Activated naive CD8-positive, alpha-beta T cell treated with anti-CD3 and anti-CD28 coated beads for 36 hours (primary cell): ENCODE results near the gene RARRES1. TPM values are rescaled to one million over a fixed set of nuclear protein-coding genes. Genes with fewer than 3 reads are reported as not detected.

Experiments used
- DNase-seq: peaks from one replicate; pipeline ENCODE4 v3.0.0; 2021
- H3K27ac Mint-ChIP-seq: one replicate; pipeline ENCODE4 v1.8.0; 2022; ENCODE audit warnings: mild to moderate bottlenecking, moderate library complexity, mixed read lengths
- H3K27me3 Mint-ChIP-seq: one replicate; pipeline ENCODE4 v1.8.0; 2022; ENCODE audit warnings: mild to moderate bottlenecking, mixed read lengths
- H3K36me3 Mint-ChIP-seq: one replicate; pipeline ENCODE4 v1.8.0; 2021; ENCODE audit warnings: mild to moderate bottlenecking, mixed read lengths
- H3K4me1 Mint-ChIP-seq: one replicate; pipeline ENCODE4 v1.8.0; 2021; ENCODE audit warnings: mixed read lengths
- H3K4me3 Mint-ChIP-seq: one replicate; pipeline ENCODE4 v1.8.0; 2022; ENCODE audit warnings: mild to moderate bottlenecking, moderate library complexity, mixed read lengths
- H3K9me3 Mint-ChIP-seq: one replicate; pipeline ENCODE4 v1.8.0; 2022; ENCODE audit warnings: mixed read lengths
- total RNA-seq, 2 experiments: library from RNA; stranded (reverse); gene quantifications; one replicate each; pipeline ENCODE4 v1.2.3, GENCODE V29; 2021

RARRES1 gene, protein sequence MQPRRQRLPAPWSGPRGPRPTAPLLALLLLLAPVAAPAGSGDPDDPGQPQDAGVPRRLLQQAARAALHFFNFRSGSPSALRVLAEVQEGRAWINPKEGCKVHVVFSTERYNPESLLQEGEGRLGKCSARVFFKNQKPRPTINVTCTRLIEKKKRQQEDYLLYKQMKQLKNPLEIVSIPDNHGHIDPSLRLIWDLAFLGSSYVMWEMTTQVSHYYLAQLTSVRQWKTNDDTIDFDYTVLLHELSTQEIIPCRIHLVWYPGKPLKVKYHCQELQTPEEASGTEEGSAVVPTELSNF
- total RNA-seq = not detected

GRCh38 chr3:158731938-158732855 is at the start of gene RARRES1:
Gene RARRES1, minus strand, starts transcription at chr3:158732457. Its CDS starts 42 bp downstream, at chr3:158732415.
- Mint-ChIP-seq H3K27me3 (peaks cover 4% of the 10 kb centered on the region), H3K9me3 (peaks cover 6% of the 10 kb centered on the region), H3K27ac (no peak within 1 kb of the TSS), H3K36me3 (peaks cover 11% of the 10 kb centered on the region), H3K4me3 (peak within 1 kb of the TSS; percentile 22), H3K4me1 (peaks cover 11% of the 10 kb centered on the region)
- peak; percentile 59 for DNase-seq

GRCh38 chr3:158781849-158782248 is 49.6 kb upstream of the RARRES1 start:
- Mint-ChIP-seq H3K4me3 (no peak overlapping the region), H3K27me3 (no peaks in the 10 kb centered on the region), H3K27ac (no peak overlapping the region), H3K9me3 (no peaks in the 10 kb centered on the region), H3K4me1 (peaks cover 3% of the 10 kb centered on the region), H3K36me3 (no peaks in the 10 kb centered on the region)
- DNase-seq = no peak

DNA sequence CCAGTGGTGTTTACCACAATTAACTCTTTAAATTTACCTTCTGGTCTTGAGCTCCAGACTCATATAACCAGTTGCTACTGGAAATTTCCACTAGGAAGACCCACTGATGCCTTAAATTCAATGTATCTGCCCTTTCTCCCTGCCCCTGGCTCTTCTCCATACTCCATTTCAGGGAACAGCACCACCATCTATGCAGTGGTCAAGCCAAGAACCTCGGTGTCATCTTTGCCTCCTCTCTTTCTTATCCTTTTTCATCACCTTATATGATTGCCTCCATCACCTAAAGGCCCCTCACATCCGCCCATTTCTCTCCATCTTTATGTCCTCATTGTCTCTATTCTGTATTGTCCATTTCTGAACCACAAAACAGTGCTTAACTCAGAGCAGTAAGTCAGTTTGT is 48.9 kb upstream of the RARRES1 start:
- Mint-ChIP-seq H3K4me3 (no peak overlapping the region), H3K4me1 (peaks cover 3% of the 10 kb centered on the region), H3K9me3 (no peaks in the 10 kb centered on the region), H3K27me3 (no peaks in the 10 kb centered on the region), H3K27ac (no peak overlapping the region), H3K36me3 (no peaks in the 10 kb centered on the region)
- DNase-seq = no peak

DNA sequence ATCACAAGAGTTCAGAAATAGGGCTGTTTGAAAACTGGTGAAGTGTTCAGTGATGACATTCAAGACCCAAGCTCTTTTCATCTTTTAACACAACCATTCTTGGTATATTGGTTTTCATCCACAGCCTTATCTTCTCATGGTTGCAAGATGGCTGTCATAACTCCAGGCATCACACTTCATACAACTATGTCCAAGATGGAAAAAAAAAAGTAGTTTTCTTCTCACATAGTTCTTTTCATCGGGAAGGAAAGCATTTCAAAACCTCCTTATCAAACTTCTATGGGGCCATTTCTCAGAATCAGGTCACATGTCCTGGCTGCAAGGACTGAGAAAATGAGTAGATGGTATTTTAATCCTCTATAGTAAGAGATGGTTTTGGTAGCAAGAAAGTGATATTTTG is 48.5 kb upstream of the RARRES1 start:
- Mint-ChIP-seq H3K9me3 (no peaks in the 10 kb centered on the region), H3K36me3 (no peaks in the 10 kb centered on the region), H3K4me3 (no peak overlapping the region), H3K27ac (no peak overlapping the region), H3K4me1 (peaks cover 3% of the 10 kb centered on the region), H3K27me3 (no peaks in the 10 kb centered on the region)
- DNase-seq = no peak

DNA sequence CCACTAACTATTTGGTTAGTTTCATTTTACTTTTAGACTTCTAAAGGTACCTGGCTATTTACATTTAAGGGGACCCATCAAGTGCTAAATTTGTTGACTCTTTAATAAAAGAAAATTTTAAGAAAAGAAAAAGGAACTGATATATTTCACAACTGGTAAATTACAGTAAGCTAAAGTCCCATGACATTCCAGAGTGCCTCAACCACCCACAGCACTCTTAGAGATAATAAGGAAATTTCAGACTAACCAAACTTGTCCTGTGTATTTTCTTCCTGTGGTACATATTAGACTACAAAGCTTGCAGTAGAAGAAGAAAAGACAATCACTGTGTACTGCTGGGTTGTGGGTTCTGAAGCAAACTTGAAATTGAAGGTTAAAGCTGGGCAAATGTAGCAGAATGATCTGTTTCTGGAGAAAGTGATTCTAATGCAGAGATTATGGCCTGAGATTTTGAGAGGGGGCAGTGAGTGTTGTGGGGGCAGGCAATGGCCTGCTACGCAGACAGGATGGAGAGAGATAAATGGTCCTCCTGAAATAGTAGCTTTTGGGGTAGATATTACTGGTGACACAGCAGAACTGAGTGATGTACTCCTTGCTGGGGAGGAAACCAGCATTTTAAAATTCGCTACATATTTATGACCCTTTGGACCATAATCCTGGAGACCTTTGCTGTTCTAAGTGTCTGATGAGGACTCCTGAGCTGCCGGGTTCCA is 45.1 kb upstream of the RARRES1 start:
- no peaks in the 10 kb centered on the region for H3K36me3 Mint-ChIP-seq
- no peaks in the 10 kb centered on the region for H3K27me3 Mint-ChIP-seq
- no peak overlapping the region for H3K27ac Mint-ChIP-seq
- H3K4me1 Mint-ChIP-seq = peaks cover 3% of the 10 kb centered on the region
- H3K4me3 Mint-ChIP-seq = no peak overlapping the region
- DNase-seq = no peak
- no peaks in the 10 kb centered on the region for H3K9me3 Mint-ChIP-seq

DNA sequence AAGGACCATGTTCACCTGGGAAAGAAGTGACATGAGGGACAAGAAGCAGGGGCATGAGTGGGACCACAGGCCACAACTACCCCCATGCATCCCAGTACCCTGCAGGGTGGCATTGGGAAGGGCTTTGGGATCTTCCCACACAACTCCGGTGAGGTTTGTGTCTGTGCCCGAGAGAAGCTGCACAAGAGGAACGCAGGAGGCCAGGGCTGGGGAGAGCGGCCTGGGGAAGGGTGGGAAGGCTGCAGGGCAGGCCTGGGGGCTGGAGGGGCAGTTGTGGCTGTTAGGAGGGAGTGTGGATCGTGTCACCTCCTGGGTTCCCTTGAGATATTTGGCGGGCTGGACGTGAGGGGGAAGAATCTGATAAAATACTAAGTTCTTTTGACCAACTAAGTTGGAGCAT is 44.3 kb upstream of the RARRES1 start:
- Mint-ChIP-seq H3K36me3 (no peaks in the 10 kb centered on the region), H3K4me3 (peak overlapping the region; percentile 6), H3K27ac (no peak overlapping the region), H3K27me3 (no peaks in the 10 kb centered on the region), H3K4me1 (peaks cover 3% of the 10 kb centered on the region), H3K9me3 (no peaks in the 10 kb centered on the region)
- no peak for DNase-seq

- no peak for DNase-seq
- Mint-ChIP-seq H3K27ac (no peak overlapping the region), H3K4me3 (no peak overlapping the region), H3K27me3 (no peaks in the 10 kb centered on the region), H3K9me3 (no peaks in the 10 kb centered on the region), H3K36me3 (no peaks in the 10 kb centered on the region), H3K4me1 (no peaks in the 10 kb centered on the region)
These were observed 43.5 kb upstream of the RARRES1 start for GRCh38 chr3:158775426-158776410.

- Mint-ChIP-seq H3K27ac (no peak overlapping the region), H3K4me3 (no peak overlapping the region), H3K9me3 (no peaks in the 10 kb centered on the region), H3K4me1 (no peaks in the 10 kb centered on the region), H3K36me3 (no peaks in the 10 kb centered on the region), H3K27me3 (no peaks in the 10 kb centered on the region)
- DNase-seq = no peak
These were observed 42.7 kb upstream of the RARRES1 start for GRCh38 chr3:158774965-158775364.

- H3K4me1 Mint-ChIP-seq = no peaks in the 10 kb centered on the region
- DNase-seq = no peak
- no peak overlapping the region for H3K27ac Mint-ChIP-seq
- H3K4me3 Mint-ChIP-seq = no peak overlapping the region
- no peaks in the 10 kb centered on the region for H3K36me3 Mint-ChIP-seq
- H3K27me3 Mint-ChIP-seq = no peaks in the 10 kb centered on the region
- no peaks in the 10 kb centered on the region for H3K9me3 Mint-ChIP-seq
These were observed 41.9 kb upstream of the RARRES1 start for GRCh38 chr3:158773845-158774830.

DNA sequence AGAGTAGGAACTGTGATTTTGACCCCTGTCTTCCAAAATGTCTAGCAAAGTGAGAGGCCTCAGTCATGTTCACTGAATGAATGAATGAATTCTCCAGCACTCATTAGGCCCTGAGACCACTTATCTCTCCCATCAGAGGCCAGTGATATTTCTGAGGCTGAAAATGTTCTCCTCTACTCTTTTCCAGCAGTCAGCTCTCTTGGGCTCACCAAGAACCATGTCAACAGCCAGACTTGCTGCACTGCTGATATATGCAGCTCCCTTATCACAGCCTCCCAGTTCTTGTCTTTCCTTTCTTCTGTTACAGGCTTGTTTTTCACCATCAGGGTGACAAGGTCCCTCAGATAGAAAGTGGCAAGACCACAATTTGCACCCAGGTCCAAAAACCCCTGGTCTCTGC is 40.9 kb upstream of the RARRES1 start:
- H3K36me3 Mint-ChIP-seq = no peaks in the 10 kb centered on the region
- no peaks in the 10 kb centered on the region for H3K27me3 Mint-ChIP-seq
- H3K27ac Mint-ChIP-seq = no peak overlapping the region
- H3K4me3 Mint-ChIP-seq = no peak overlapping the region
- no peaks in the 10 kb centered on the region for H3K4me1 Mint-ChIP-seq
- no peaks in the 10 kb centered on the region for H3K9me3 Mint-ChIP-seq
- no peak for DNase-seq

DNA sequence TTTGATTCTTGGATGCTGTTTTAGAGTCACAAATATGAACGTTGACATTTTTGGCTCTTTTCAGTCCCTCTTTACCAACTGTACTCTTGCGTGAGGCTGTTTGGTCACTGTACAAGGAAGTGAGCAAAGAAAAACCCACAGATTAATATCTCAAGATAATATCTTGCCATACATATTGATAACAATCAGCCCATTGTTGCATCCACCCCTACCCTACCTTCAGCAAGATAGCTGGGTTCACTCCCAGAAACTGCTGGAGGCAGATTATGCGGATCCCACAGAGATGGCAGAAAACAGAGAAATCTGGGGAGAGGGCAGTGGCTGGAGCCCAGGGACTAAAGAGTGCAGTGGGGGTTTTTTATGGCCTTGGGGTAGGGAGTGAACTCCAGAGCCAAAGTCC is 39.7 kb upstream of the RARRES1 start:
- no peaks in the 10 kb centered on the region for H3K9me3 Mint-ChIP-seq
- H3K27me3 Mint-ChIP-seq = no peaks in the 10 kb centered on the region
- H3K4me1 Mint-ChIP-seq = no peaks in the 10 kb centered on the region
- no peak overlapping the region for H3K4me3 Mint-ChIP-seq
- DNase-seq = no peak
- H3K27ac Mint-ChIP-seq = no peak overlapping the region
- no peaks in the 10 kb centered on the region for H3K36me3 Mint-ChIP-seq

DNA sequence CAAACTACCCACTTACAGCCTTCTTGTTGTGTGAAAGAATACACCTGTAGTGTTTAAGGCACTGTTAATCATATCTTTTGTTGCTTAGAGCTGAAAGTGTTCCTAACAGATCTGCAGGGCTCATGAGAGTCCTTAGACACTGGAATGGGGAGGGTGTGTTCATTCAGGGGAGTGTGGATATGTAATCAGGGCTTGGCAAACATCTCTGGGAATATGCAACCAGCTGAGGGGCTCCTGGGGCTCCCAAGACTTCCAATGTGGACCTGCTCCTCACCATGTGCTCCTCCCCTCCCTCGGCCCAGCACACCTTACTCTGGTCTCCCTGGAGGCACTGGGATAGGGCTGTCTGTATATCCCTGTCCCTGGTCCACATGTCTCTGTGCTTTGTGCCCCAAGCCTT is 39.3 kb upstream of the RARRES1 start:
- DNase-seq = no peak
- Mint-ChIP-seq H3K4me3 (no peak overlapping the region), H3K4me1 (no peaks in the 10 kb centered on the region), H3K27ac (no peak overlapping the region), H3K36me3 (no peaks in the 10 kb centered on the region), H3K9me3 (no peaks in the 10 kb centered on the region), H3K27me3 (no peaks in the 10 kb centered on the region)

GRCh38 chr3:158770741-158771350 is 38.6 kb upstream of the RARRES1 start:
- H3K27ac Mint-ChIP-seq = no peak overlapping the region
- no peaks in the 10 kb centered on the region for H3K4me1 Mint-ChIP-seq
- H3K36me3 Mint-ChIP-seq = no peaks in the 10 kb centered on the region
- H3K4me3 Mint-ChIP-seq = no peak overlapping the region
- H3K9me3 Mint-ChIP-seq = no peaks in the 10 kb centered on the region
- no peak for DNase-seq
- no peaks in the 10 kb centered on the region for H3K27me3 Mint-ChIP-seq
